ENCODE results near the gene PCAT6. TPM values are rescaled to one million over a fixed set of nuclear protein-coding genes. Genes with fewer than 3 reads are reported as not detected.
A peak's percentile ranks its signal among the peaks of the same experiment; 100 is the strongest.

The PCAT6 gene
- total RNA-seq, 6 experiments from 2014 or later = 0.49 to 0.86 TPM; not detected in 4

- peak in 1 of 3 donors; percentile 48 for DNase-seq
- H3K9me3 ChIP-seq = no peaks in the 10 kb centered on the region
- H3K27me3 ChIP-seq = no peaks in the 10 kb centered on the region
- 18% methylated on average over 19 of the region's 43 CpGs for WGBS (ENCODE audit: insufficient coverage, low coverage, low lambda C conversion rate, missing lambda C conversion rate)
- TF ChIP-seq POLR2A (IDR thresholded peaks at IDR 0.05) = no peak
- TF ChIP-seq, protein P1, sequence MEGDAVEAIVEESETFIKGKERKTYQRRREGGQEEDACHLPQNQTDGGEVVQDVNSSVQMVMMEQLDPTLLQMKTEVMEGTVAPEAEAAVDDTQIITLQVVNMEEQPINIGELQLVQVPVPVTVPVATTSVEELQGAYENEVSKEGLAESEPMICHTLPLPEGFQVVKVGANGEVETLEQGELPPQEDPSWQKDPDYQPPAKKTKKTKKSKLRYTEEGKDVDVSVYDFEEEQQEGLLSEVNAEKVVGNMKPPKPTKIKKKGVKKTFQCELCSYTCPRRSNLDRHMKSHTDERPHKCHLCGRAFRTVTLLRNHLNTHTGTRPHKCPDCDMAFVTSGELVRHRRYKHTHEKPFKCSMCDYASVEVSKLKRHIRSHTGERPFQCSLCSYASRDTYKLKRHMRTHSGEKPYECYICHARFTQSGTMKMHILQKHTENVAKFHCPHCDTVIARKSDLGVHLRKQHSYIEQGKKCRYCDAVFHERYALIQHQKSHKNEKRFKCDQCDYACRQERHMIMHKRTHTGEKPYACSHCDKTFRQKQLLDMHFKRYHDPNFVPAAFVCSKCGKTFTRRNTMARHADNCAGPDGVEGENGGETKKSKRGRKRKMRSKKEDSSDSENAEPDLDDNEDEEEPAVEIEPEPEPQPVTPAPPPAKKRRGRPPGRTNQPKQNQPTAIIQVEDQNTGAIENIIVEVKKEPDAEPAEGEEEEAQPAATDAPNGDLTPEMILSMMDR (IDR thresholded peaks at IDR 0.05) = no peak
- peak in 3 of 4 donors; percentile 1 to 2 (median 1) for ATAC-seq
- intact Hi-C loops (cut with DNase I) = no loop called here
- no peaks in the 10 kb centered on the region for H3K36me3 ChIP-seq
- H3K4me3 ChIP-seq = peak overlapping the region; percentile 56 to 74 (median 66)
- peak overlapping the region in 1 of 3 donors; percentile 76 for H3K27ac ChIP-seq
- peaks cover 0 to 12% (median 3%) of the 10 kb centered on the region in 4 donors for H3K4me1 ChIP-seq
Observed at GRCh38 chr1:202811296-202812175, 782 bp downstream of the PCAT6 start.

DNA sequence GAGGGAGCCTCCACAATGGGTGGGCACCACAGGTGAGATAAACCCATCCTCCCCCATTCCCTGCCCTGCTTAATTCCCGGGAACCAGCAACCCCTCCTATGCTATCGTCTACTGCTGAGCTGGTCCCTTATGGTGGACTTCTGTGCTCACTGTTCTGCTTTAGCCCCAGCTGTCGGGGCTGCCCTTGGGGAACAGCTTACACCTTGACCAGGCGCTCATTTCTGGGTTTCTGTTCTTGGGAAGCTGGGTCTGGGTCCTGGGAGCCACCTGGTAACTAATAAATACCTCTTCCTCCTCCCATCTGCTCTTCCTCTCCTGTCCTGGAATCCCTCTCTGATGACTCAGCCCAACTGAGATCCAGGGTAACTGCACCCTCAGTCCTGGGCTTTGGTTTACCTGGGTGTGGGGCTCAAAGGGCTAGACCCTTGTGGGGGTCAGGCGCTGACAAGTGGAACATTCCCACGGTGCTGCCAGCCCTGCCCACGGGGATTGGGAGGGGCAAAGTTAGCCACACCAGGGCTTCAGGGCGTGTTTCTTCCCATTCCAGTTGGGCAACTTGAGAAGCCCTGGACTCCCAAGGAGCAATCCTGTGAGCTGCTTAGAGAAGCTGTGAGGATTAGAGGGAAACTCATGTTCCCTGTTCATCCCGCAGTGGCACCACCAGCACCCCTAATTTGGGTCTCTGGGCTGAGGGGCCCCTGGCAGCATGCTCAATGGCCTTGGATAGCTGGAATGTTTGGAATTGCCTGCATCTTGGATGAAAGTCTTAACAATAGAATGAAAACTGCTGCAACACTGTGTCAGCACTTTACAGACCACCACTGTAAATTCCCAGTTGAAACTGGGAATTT, 1.6 kb downstream of the PCAT6 start:
- H3K27ac ChIP-seq = no peak overlapping the region
- no peak for ATAC-seq
- no peaks in the 10 kb centered on the region for H3K27me3 ChIP-seq
- H3K4me3 ChIP-seq = no peak overlapping the region
- no peak for DNase-seq
- no peaks in the 10 kb centered on the region for H3K9me3 ChIP-seq
- H3K36me3 ChIP-seq = no peaks in the 10 kb centered on the region
- H3K4me1 ChIP-seq = peaks cover 0 to 9% (median 3%) of the 10 kb centered on the region in 4 donors
- TF ChIP-seq POLR2A (IDR thresholded peaks at IDR 0.05) = no peak
- TF ChIP-seq, protein P1 (IDR thresholded peaks at IDR 0.05) = no peak
- WGBS (ENCODE audit: insufficient coverage, low coverage, low lambda C conversion rate, missing lambda C conversion rate) = 29% methylated on average over 1 of the region's 9 CpGs
- intact Hi-C loops (cut with DNase I) = no loop called here

GRCh38 chr1:202815120-202815519, 4.4 kb downstream of the PCAT6 start:
- intact Hi-C loops (cut with DNase I) = no loop called here
- Histone ChIP-seq H3K9me3 (no peaks in the 10 kb centered on the region), H3K4me3 (no peak overlapping the region), H3K27me3 (no peaks in the 10 kb centered on the region), H3K4me1 (peaks cover 0 to 6% (median 1%) of the 10 kb centered on the region in 4 donors), H3K36me3 (no peaks in the 10 kb centered on the region), H3K27ac (no peak overlapping the region)
- no peak for TF ChIP-seq POLR2A (IDR thresholded peaks at IDR 0.05)
- TF ChIP-seq, protein P1 (IDR thresholded peaks at IDR 0.05) = no peak
- no peak for ATAC-seq
- WGBS (ENCODE audit: insufficient coverage, low coverage, low lambda C conversion rate, missing lambda C conversion rate) = 85% methylated on average over 10 of the region's 10 CpGs
- no peak for DNase-seq

DNA sequence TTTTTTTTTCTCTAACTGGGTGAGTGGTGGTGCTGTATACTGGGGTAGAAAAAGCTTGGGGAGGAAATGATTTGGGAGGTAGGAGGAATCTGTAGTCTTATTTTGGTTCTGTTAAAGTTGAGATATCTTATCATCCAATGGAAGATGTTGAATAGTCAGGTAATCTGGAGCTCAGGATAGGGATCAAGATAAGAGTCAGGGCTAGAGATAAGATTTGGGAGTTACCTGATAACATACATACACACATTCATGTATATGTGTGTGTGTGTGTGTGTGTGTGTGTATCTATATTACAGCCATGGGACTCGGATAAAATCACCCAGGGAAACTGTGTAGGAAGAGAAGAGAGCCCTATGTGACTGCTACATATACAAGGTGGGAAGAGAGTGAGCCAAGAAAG, 8.1 kb downstream of the PCAT6 start:
- H3K9me3 ChIP-seq = no peaks in the 10 kb centered on the region
- intact Hi-C loops (cut with DNase I) = no loop called here
- H3K36me3 ChIP-seq = no peaks in the 10 kb centered on the region
- no peak overlapping the region for H3K4me3 ChIP-seq
- 33% methylated on average over 1 of the region's 1 CpG for WGBS (ENCODE audit: insufficient coverage, low coverage, low lambda C conversion rate, missing lambda C conversion rate)
- H3K4me1 ChIP-seq = no peaks in the 10 kb centered on the region
- H3K27me3 ChIP-seq = no peaks in the 10 kb centered on the region
- H3K27ac ChIP-seq = no peak overlapping the region
- DNase-seq (no peak), ATAC-seq (no peak)
- TF ChIP-seq POLR2A (IDR thresholded peaks at IDR 0.05) = no peak
- TF ChIP-seq, protein P1 (IDR thresholded peaks at IDR 0.05) = no peak
